GM21825 (cell line): ENCODE results near the gene RPRD1B.
A peak's percentile ranks its signal among the peaks of the same experiment; 100 is the strongest.

Experiments used
- ATAC-seq: cut with Tn5 transposase; IDR thresholded peaks from one replicate; pipeline ENCODE4 v1.9.1; 2021; ENCODE audit warnings: mild to moderate bottlenecking, moderate library complexity; ENCODE audit not compliant: unreplicated experiment

Gene RPRD1B

GRCh38 chr20:38072898-38073297, 39.4 kb downstream of the RPRD1B start:
- no peak for ATAC-seq

DNA sequence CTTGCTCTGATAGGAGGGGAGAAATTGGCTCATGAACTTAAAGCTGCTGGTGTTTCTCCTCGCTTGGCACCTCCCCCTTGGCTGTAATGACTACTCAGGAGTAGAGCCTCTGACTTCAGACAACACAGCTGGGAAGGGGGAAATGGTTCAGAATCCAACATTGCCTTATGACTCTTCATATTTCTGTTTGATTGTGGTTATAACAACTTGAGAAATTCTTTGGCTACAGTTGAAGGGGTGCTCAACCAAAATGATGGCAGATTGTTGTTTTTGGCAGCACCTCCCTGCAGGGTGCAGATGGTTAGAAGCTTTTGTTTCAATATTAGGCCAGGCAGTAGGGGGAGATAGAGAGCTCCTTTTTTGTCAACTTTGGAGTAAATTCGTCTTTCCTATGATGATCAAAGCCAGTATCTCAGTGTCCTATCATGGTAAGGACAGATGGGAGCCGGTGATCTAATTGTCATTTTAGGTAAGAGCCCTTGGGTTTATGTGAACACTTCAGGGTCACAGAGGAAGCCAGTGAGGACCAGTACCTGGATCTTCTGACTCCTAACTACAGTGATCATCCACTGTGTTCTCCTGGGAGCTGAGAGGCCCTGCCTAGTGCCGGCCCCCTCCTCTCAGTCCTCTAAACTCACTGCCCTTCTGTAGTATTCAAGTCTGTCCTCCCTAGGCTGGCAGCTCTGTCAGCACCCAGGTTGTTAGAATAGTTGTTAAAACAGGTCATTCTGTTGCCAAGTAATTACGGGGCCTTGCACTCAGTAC, 39.9 kb downstream of the RPRD1B start:
- peak; percentile 52 for ATAC-seq

DNA sequence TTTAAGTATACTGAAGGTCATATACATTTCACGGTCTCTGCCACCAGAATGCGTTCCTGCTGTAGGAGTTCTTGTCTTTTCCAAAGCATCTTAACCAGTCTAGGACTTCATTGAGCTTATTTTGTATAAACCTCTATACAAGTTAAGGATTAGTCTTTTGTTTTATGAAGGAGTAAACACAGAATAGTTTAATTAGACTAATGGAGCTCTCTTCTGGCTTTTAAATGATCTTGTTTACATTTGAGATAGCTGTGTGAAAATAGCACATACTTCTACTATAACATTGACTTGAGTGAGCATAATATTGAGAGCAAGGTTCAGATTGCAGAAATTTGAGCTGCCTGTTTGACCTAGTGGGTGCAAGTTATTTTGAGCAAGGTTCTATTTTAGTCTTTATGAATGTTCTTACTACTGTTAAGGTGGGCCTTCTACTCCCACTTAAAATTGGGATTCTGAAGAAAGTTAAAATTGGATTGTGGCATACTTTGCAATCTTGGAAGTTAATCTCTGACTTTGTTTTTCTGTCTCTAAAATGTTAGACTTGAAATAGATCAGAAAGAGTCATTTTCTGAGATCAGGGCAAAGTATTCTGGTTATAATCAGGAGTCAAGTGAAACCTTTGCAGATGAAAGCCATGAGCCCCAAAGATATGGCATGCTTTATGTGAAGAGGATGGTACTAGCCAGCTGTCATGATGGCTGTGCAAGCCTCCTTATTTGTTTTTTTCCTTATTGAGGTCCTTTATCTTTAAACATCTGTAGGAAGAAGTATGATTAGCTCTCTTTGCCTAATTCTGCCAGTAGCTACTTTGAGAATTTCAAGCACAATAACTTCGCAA, 41.8 kb downstream of the RPRD1B start:
- no peak for ATAC-seq

DNA sequence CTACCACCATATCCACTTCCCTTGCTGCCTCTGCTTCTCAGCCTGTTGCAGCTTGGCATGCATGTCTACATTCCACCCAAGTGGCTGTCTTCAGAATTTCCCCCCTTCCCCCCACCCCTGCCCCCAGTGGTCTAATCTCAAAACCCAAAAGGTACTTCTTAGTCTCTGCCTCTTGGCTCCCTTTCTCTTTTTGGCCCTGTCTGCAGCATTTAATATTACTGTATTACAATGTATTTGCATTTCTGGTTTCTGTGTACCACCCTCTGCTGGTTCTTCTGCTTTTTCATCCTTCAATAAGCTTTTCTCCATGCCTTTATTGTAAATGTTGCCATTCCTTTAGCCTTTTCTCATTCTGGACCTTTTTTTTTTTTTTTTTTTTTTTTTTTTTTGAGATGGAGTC, 43.0 kb downstream of the RPRD1B start:
- ATAC-seq, result no peak

DNA sequence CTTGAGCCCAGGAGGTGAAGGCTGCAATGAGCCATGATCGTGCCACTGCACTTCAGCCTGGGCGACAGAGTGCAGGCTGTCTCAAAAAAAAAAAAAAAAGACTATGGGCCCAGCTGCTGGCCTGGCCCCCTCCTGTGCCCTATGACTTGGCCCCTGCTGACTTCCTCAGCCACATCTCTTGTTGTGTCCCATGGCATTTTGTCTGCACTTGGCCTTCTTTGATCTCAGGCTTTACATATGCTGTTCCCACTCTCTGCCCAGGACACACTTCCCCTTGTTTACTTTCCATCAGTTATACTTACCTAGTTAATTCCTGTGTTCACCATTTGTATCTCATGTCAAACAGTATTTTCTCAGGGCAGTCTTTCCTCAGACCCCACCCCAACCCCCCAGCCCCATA, 44.5 kb downstream of the RPRD1B start:
- no peak for ATAC-seq

GRCh38 chr20:38079353-38079752, 45.8 kb downstream of the RPRD1B start:
- no peak for ATAC-seq

DNA sequence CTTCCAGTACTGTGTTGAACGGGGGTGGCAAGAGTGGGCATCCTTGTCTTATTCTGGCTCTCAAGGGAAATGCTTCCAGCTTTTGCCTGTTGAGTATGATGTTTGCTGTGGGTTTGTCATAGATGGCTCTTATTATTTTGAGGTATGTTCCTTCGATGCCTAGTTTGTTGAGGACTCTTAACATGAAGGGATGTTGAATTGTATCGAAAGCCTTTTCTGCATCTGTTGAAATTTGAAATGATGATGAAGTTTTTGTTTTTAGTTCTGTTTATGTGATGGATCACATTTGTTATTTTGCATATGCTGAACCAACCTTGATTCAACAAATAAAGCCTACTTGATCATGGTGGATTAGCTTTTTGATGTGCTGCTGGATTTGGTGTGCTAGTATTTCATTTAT, 48.0 kb downstream of the RPRD1B start:
- no peak for ATAC-seq

- ATAC-seq, result no peak
Observed at GRCh38 chr20:38082894-38083293, 49.3 kb downstream of the RPRD1B start.

DNA sequence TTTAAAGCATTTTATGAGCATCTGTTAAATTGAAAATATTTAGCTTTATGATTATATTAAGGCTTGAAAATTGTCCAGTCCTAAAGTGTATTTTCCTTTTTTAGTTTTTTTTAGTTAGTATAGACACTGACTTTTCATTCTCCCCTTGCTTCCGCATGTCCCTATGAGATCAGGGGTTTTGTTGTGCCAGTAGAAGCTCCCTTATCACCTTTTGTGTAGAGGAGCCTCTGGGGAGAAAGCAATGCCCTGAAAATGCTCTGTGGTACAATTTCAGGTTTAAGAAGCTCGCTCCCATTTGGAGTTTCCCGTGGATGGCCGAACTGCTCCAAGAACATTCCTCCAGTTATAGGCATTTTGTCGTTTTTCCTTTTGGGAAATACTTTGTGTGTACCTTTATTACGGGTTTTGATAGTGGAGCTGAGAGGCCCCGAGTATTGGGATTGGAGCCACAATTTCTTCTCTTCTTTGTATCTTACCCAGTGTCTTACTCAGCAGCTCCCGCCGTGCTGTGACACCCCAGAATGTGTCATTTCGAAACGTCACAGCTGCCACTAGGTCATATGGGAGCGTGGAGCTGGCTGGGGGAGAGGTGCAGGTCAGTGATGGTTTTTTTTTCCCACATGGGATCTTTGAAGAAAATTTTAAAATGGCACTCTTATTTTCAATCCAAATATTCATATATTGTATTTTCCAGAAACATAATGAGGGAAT, 49.9 kb downstream of the RPRD1B start:
- no peak for ATAC-seq

GRCh38 chr20:38084425-38084951, 50.9 kb downstream of the RPRD1B start:
- no peak for ATAC-seq

DNA sequence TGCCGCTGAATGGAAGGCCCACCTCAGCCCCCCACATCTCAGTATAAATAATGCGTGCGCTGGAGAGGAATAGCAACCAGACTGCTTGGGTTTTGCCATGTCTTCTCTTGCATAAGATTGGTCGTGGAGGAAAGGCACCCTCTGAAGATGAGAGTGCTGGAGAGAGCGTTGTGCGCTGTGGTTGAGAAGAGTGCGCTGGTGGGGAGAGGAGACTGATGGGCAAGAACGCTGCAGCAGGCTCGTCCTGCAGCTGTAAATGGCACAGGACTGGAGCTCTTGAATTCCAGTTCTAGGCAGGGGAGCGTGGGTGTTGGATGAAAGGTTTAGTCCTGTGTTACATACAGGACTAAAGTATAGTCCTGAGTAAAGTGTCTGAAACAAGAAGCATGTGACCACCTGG, 51.5 kb downstream of the RPRD1B start:
- no peak for ATAC-seq

- no peak for ATAC-seq
Observed at GRCh38 chr20:38089500-38089899, 56.0 kb downstream of the RPRD1B start.

- ATAC-seq, result no peak
Observed at GRCh38 chr20:38090061-38090460, 56.5 kb downstream of the RPRD1B start.

GRCh38 chr20:38091441-38092216, 58.1 kb downstream of the RPRD1B start:
- no peak for ATAC-seq

DNA sequence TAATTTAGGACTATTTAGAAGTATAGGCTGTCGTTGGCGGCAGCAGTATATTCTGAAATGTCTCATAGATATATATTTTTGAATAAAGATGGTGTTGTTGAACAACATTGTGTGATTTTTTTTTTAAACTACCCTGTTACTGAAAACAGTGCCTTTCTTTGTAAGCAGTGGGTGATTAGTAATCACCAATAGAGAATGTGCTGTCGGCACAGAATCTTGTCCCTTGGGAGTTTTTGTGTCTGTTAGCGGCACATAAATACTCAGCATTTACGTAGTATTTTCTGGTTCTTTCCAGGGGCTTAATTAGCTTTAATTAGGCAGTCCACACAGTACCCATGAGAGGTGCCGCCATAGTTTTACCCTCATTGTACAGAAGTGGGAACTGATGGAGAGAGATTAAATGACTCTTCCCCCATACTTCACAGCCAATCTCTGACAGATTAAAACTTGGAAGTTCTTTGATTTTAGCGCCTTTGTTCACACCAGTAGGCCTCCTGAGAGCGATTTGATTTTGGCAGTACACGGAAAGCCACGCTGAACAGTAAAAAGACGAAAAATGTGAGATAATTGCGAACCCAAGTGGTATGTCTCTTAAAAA, 58.8 kb downstream of the RPRD1B start:
- no peak for ATAC-seq

- no peak for ATAC-seq
Observed at GRCh38 chr20:38092915-38093314, 59.4 kb downstream of the RPRD1B start.

- ATAC-seq, result no peak
Observed at GRCh38 chr20:38093641-38094077, 60.1 kb downstream of the RPRD1B start.

- ATAC-seq, result peak; percentile 48
Observed at GRCh38 chr20:38094373-38094891, 60.9 kb downstream of the RPRD1B start.

GRCh38 chr20:38095017-38095686, 61.6 kb downstream of the RPRD1B start:
- no peak for ATAC-seq
